ENCODE data around the gene SCN2B. TPM values are rescaled to one million over a fixed set of nuclear protein-coding genes. Genes with fewer than 3 reads are reported as not detected.

The SCN2B gene
- total and polyA plus RNA-seq, 10 of the 15 experiments (the other 5 are each of a cell fraction or from before 2014, with no cell fraction given), result 0.01 TPM; not detected in 9

GRCh38 chr11:118170231-118170630 lies 6.2 kb downstream of the SCN2B start:
- RAD21 ChIA-PET (ENCODE audit: unreplicated experiment), result interaction anchor here (1.1 to 3.8 kb wide), 4 partner anchors 19 to 223 kb away, joined by 4 to 52 read pairs (median 4); no protein-coding TSS in a partner anchor
- intact Hi-C loops (cut with micrococcal nuclease; ENCODE audit: unreplicated experiment) (no loop called here), in situ Hi-C loops (cut with MboI) (no loop called here)
- H3K4me2 ChIP-seq (ENCODE audit: control insufficient read depth, insufficient read depth), result no peak overlapping the region
- POLR2A ChIA-PET, result no interaction called here
- CTCF ChIA-PET, result interaction anchor here (1.1 to 4.2 kb wide), 14 partner anchors 11 to 354 kb away, joined by 3 to 85 read pairs (median 5); partner anchors contain the start of gene CD3E
- ATAC-seq (no peak), FAIRE-seq (no peak), DNase-seq (ENCODE audit: low read depth, low spot score) (no peak)
- no peak overlapping the region for H3K9ac ChIP-seq (ENCODE audit: control insufficient read depth, insufficient read depth, low read length)
- peaks cover 0 to 3% of the 10 kb centered on the region in 2 experiments; a peak in 2 of 4 replicates for H3K27me3 ChIP-seq (replicated peaks in 1 of 2; ENCODE audit: control insufficient read depth in 2 of 2, insufficient read depth in 2 of 2, low read length in 1 of 2)
- H3K79me2 ChIP-seq (ENCODE audit: control insufficient read depth, insufficient read depth, low read length), result no peaks in the 10 kb centered on the region
- H3K9me3 ChIP-seq (replicated peaks; ENCODE audit: control insufficient read depth, insufficient read depth, low read length), result no peaks in the 10 kb centered on the region
- H3K36me3 ChIP-seq (ENCODE audit: control insufficient read depth in 2 of 2, insufficient read depth in 2 of 2, low read length in 1 of 2), result no peaks in the 10 kb centered on the region
- SMC1A ChIA-PET (ENCODE audit: uncharacterized antibody, unreplicated experiment), result interaction anchor here (1.1 to 4.3 kb wide), 7 partner anchors 11 to 362 kb away, joined by 3 to 49 read pairs (median 3); no protein-coding TSS in a partner anchor
- no peak overlapping the region for H2AFZ ChIP-seq (ENCODE audit: control insufficient read depth, low read depth, low read length)
- 19% methylated on average over 9 of the region's 9 CpGs for WGBS (ENCODE audit: insufficient coverage, insufficient replicate concordance, low lambda C conversion rate, missing lambda C conversion rate)
- no peak overlapping the region for H3K27ac ChIP-seq (ENCODE audit: control insufficient read depth, insufficient read depth)
- H3K4me1 ChIP-seq (ENCODE audit: control insufficient read depth, insufficient read depth, low read length), result no peaks in the 10 kb centered on the region
- H3K4me3 ChIP-seq, result no peak overlapping the region
- BruUV-seq (replicated peaks), result no TSS peak
- H4K20me1 ChIP-seq (ENCODE audit: control insufficient read depth, insufficient read depth), result no peaks in the 10 kb centered on the region
- TF ChIP-seq TARDBP (IDR thresholded peaks at IDR 0.05; ENCODE audit: borderline replicate concordance) (no peak), RCOR1 (conservative IDR thresholded peaks at IDR 0.05; ENCODE audit: low read depth, low read length) (no peak), CEBPZ (IDR thresholded peaks at IDR 0.05; ENCODE audit: low read depth, low read length) (no peak), BCL11A (IDR thresholded peaks at IDR 0.05; ENCODE audit: low read depth, low read length) (no peak), NR2F1 (conservative IDR thresholded peaks at IDR 0.05) (no peak), REST (IDR thresholded peaks at IDR 0.05; ENCODE audit: low read depth, low read length) (no peak)
- TF ChIP-seq, protein P1, sequence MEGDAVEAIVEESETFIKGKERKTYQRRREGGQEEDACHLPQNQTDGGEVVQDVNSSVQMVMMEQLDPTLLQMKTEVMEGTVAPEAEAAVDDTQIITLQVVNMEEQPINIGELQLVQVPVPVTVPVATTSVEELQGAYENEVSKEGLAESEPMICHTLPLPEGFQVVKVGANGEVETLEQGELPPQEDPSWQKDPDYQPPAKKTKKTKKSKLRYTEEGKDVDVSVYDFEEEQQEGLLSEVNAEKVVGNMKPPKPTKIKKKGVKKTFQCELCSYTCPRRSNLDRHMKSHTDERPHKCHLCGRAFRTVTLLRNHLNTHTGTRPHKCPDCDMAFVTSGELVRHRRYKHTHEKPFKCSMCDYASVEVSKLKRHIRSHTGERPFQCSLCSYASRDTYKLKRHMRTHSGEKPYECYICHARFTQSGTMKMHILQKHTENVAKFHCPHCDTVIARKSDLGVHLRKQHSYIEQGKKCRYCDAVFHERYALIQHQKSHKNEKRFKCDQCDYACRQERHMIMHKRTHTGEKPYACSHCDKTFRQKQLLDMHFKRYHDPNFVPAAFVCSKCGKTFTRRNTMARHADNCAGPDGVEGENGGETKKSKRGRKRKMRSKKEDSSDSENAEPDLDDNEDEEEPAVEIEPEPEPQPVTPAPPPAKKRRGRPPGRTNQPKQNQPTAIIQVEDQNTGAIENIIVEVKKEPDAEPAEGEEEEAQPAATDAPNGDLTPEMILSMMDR (IDR thresholded peaks at IDR 0.05 in 2 of 3, conservative IDR thresholded peaks at IDR 0.05 in 1 of 3; ENCODE audit: control insufficient read depth in 2 of 3, extremely low read depth in 1 of 3, insufficient read depth in 1 of 3, low read depth in 3 of 3, low read length in 3 of 3), result no peak
- TF ChIP-seq, protein P2, sequence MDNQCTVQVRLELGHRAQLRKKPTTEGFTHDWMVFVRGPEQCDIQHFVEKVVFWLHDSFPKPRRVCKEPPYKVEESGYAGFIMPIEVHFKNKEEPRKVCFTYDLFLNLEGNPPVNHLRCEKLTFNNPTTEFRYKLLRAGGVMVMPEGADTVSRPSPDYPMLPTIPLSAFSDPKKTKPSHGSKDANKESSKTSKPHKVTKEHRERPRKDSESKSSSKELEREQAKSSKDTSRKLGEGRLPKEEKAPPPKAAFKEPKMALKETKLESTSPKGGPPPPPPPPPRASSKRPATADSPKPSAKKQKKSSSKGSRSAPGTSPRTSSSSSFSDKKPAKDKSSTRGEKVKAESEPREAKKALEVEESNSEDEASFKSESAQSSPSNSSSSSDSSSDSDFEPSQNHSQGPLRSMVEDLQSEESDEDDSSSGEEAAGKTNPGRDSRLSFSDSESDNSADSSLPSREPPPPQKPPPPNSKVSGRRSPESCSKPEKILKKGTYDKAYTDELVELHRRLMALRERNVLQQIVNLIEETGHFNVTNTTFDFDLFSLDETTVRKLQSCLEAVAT (IDR thresholded peaks at IDR 0.05), result no peak
- TF ChIP-seq, protein P3, sequence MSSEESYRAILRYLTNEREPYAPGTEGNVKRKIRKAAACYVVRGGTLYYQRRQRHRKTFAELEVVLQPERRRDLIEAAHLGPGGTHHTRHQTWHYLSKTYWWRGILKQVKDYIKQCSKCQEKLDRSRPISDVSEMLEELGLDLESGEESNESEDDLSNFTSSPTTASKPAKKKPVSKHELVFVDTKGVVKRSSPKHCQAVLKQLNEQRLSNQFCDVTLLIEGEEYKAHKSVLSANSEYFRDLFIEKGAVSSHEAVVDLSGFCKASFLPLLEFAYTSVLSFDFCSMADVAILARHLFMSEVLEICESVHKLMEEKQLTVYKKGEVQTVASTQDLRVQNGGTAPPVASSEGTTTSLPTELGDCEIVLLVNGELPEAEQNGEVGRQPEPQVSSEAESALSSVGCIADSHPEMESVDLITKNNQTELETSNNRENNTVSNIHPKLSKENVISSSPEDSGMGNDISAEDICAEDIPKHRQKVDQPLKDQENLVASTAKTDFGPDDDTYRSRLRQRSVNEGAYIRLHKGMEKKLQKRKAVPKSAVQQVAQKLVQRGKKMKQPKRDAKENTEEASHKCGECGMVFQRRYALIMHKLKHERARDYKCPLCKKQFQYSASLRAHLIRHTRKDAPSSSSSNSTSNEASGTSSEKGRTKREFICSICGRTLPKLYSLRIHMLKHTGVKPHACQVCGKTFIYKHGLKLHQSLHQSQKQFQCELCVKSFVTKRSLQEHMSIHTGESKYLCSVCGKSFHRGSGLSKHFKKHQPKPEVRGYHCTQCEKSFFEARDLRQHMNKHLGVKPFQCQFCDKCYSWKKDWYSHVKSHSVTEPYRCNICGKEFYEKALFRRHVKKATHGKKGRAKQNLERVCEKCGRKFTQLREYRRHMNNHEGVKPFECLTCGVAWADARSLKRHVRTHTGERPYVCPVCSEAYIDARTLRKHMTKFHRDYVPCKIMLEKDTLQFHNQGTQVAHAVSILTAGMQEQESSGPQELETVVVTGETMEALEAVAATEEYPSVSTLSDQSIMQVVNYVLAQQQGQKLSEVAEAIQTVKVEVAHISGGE (CRISPR knock-in tag; IDR thresholded peaks at IDR 0.05), result no peak
